Measurements from ENCODE around the gene RRP36. TPM values are rescaled to one million over a fixed set of nuclear protein-coding genes. Genes with fewer than 3 reads are reported as not detected.
"Not testable (repeated sequence)": the region's sequence is repeated elsewhere in the genome, so short reads cannot be mapped to it uniquely, and the experiment has no call there.

RRP36 gene
- total RNA-seq, 2 experiments from 2014 or later, result 59.2 to 60.4 TPM

- CTCF ChIA-PET, result interaction anchor here (1.3 kb wide), 1 partner anchor 115 kb away, joined by 3 read pairs; no protein-coding TSS in a partner anchor
- peaks cover 15% of the 10 kb centered on the region for H3K4me1 Mint-ChIP-seq
- no peaks in the 10 kb centered on the region for H3K9me3 Mint-ChIP-seq
These were observed 7.7 kb downstream of the RRP36 start for GRCh38 chr6:43029120-43029519.

GRCh38 chr6:43032326-43032725, 10.9 kb downstream of the RRP36 start:
- Mint-ChIP-seq H3K9me3 (no peaks in the 10 kb centered on the region), H3K27ac (no peak overlapping the region), H3K4me3 (no peak overlapping the region), H3K36me3 (ENCODE audit: low read depth) (peaks cover 49% of the 10 kb centered on the region), H3K27me3 (no peaks in the 10 kb centered on the region), H3K4me1 (peaks cover 5% of the 10 kb centered on the region)
- CTCF ChIA-PET, result interaction anchor here (0.5 to 1.7 kb wide), 2 partner anchors 111 to 432 kb away, joined by 3 to 5 read pairs; no protein-coding TSS in a partner anchor
- DNase-seq, result no peak
- POLR2A ChIA-PET, result interaction anchor here (1.6 kb wide), 1 partner anchor 18 kb away, joined by 3 read pairs; no protein-coding TSS in a partner anchor

More at GRCh38 chr6:43029120-43029519, 7.7 kb downstream of the RRP36 start:
- no peaks in the 10 kb centered on the region for H3K27me3 Mint-ChIP-seq
- peaks cover 67% of the 10 kb centered on the region for H3K36me3 Mint-ChIP-seq (ENCODE audit: low read depth)
- no peak overlapping the region for H3K27ac Mint-ChIP-seq
- no peak for DNase-seq
- POLR2A ChIA-PET, result no interaction called here
- no peak overlapping the region for H3K4me3 Mint-ChIP-seq

GRCh38 chr6:43033496-43034189, 12.2 kb downstream of the RRP36 start:
- CTCF ChIA-PET, result interaction anchor here (1.7 kb wide), 1 partner anchor 110 kb away, joined by 5 read pairs; no protein-coding TSS in a partner anchor
- peak overlapping the region; percentile 12 for H3K27ac Mint-ChIP-seq
- H3K27me3 Mint-ChIP-seq, result no peaks in the 10 kb centered on the region
- H3K4me3 Mint-ChIP-seq, result no peak overlapping the region
- POLR2A ChIA-PET, result interaction anchor here (1.7 kb wide), 1 partner anchor 13 kb away, joined by 5 read pairs; the partner anchor contains the start of gene RRP36
- no peak for DNase-seq
- peaks cover 52% of the 10 kb centered on the region for H3K36me3 Mint-ChIP-seq (ENCODE audit: low read depth)
- peaks cover 5% of the 10 kb centered on the region for H3K4me1 Mint-ChIP-seq
- H3K9me3 Mint-ChIP-seq, result no peaks in the 10 kb centered on the region

GRCh38 chr6:43034190-43034525, 12.7 kb downstream of the RRP36 start:
- no peak for DNase-seq
- no peak overlapping the region for H3K4me3 Mint-ChIP-seq
- CTCF ChIA-PET, result interaction anchor here (0.8 kb wide), 1 partner anchor 18 kb away, joined by 4 read pairs; no protein-coding TSS in a partner anchor
- H3K27me3 Mint-ChIP-seq, result no peaks in the 10 kb centered on the region
- POLR2A ChIA-PET, result interaction anchor here (1.7 kb wide), 1 partner anchor 13 kb away, joined by 5 read pairs; the partner anchor contains the start of gene RRP36
- peaks cover 5% of the 10 kb centered on the region for H3K4me1 Mint-ChIP-seq
- H3K27ac Mint-ChIP-seq, result no peak overlapping the region
- H3K36me3 Mint-ChIP-seq (ENCODE audit: low read depth), result peaks cover 50% of the 10 kb centered on the region
- no peaks in the 10 kb centered on the region for H3K9me3 Mint-ChIP-seq

- no peaks in the 10 kb centered on the region for H3K27me3 Mint-ChIP-seq
- H3K9me3 Mint-ChIP-seq, result no peaks in the 10 kb centered on the region
- CTCF ChIA-PET, result no interaction called here
- no peak overlapping the region for H3K27ac Mint-ChIP-seq
- peaks cover 5% of the 10 kb centered on the region for H3K4me1 Mint-ChIP-seq
- POLR2A ChIA-PET, result interaction anchor here (0.8 to 1.2 kb wide), 3 partner anchors 10 to 392 kb away, joined by 3 to 4 read pairs (median 3); partner anchors contain the start of gene ABCC10
- peaks cover 47% of the 10 kb centered on the region for H3K36me3 Mint-ChIP-seq (ENCODE audit: low read depth)
- DNase-seq, result no peak
- H3K4me3 Mint-ChIP-seq, result no peak overlapping the region
These were observed 14.2 kb downstream of the RRP36 start for GRCh38 chr6:43035495-43036194.

GRCh38 chr6:43036712-43037111, 15.3 kb downstream of the RRP36 start:
- ChIA-PET CTCF (no interaction called here), POLR2A (no interaction called here)
- no peaks in the 10 kb centered on the region for H3K27me3 Mint-ChIP-seq
- no peak overlapping the region for H3K27ac Mint-ChIP-seq
- peaks cover 42% of the 10 kb centered on the region for H3K36me3 Mint-ChIP-seq (ENCODE audit: low read depth)
- H3K4me1 Mint-ChIP-seq, result peaks cover 5% of the 10 kb centered on the region
- DNase-seq, result no peak
- H3K4me3 Mint-ChIP-seq, result no peak overlapping the region
- no peaks in the 10 kb centered on the region for H3K9me3 Mint-ChIP-seq

- no peak overlapping the region for H3K27ac Mint-ChIP-seq
- no peak for DNase-seq
- ChIA-PET CTCF (no interaction called here), POLR2A (no interaction called here)
- H3K36me3 Mint-ChIP-seq (ENCODE audit: low read depth), result peaks cover 41% of the 10 kb centered on the region
- H3K4me1 Mint-ChIP-seq, result peaks cover 3% of the 10 kb centered on the region
- H3K4me3 Mint-ChIP-seq, result no peak overlapping the region
- H3K27me3 Mint-ChIP-seq, result no peaks in the 10 kb centered on the region
- H3K9me3 Mint-ChIP-seq, result no peaks in the 10 kb centered on the region
These were observed 15.8 kb downstream of the RRP36 start for GRCh38 chr6:43037197-43037596.

GRCh38 chr6:43037706-43038105, 16.3 kb downstream of the RRP36 start:
- H3K27me3 Mint-ChIP-seq, result no peaks in the 10 kb centered on the region
- H3K27ac Mint-ChIP-seq, result no peak overlapping the region
- H3K9me3 Mint-ChIP-seq, result no peaks in the 10 kb centered on the region
- ChIA-PET POLR2A (no interaction called here), CTCF (no interaction called here)
- H3K36me3 Mint-ChIP-seq (ENCODE audit: low read depth), result peaks cover 44% of the 10 kb centered on the region
- peaks cover 3% of the 10 kb centered on the region for H3K4me1 Mint-ChIP-seq
- DNase-seq, result no peak
- H3K4me3 Mint-ChIP-seq, result no peak overlapping the region

GRCh38 chr6:43038727-43039126, 17.3 kb downstream of the RRP36 start:
- Mint-ChIP-seq H3K36me3 (ENCODE audit: low read depth) (peaks cover 40% of the 10 kb centered on the region), H3K4me3 (no peak overlapping the region), H3K27me3 (no peaks in the 10 kb centered on the region), H3K4me1 (no peaks in the 10 kb centered on the region), H3K9me3 (no peaks in the 10 kb centered on the region), H3K27ac (peak overlapping the region; percentile 35)
- POLR2A ChIA-PET, result no interaction called here
- CTCF ChIA-PET, result interaction anchor here (0.6 kb wide), 1 partner anchor 23 kb away, joined by 5 read pairs; no protein-coding TSS in a partner anchor
- DNase-seq, result no peak

GRCh38 chr6:43040542-43041257, 19.3 kb downstream of the RRP36 start:
- CTCF ChIA-PET, result no interaction called here

GRCh38 chr6:43041475-43041874, 20.1 kb downstream of the RRP36 start:
- H3K27me3 Mint-ChIP-seq, H3K4me1 Mint-ChIP-seq, CTCF ChIA-PET, H3K27ac Mint-ChIP-seq, DNase-seq, H3K4me3 Mint-ChIP-seq, POLR2A ChIA-PET, H3K9me3 Mint-ChIP-seq: not testable (repeated sequence)
- peaks cover 37% of the 10 kb centered on the region for H3K36me3 Mint-ChIP-seq (ENCODE audit: low read depth)

More at GRCh38 chr6:43040542-43041257, 19.3 kb downstream of the RRP36 start:
- no peak for DNase-seq
- POLR2A ChIA-PET, result interaction anchor here (0.9 to 1.0 kb wide), 2 partner anchors 9 to 13 kb away, joined by 3 read pairs; partner anchors contain the start of gene CUL7
- Mint-ChIP-seq H3K4me3 (no peak overlapping the region), H3K27me3 (no peaks in the 10 kb centered on the region), H3K36me3 (ENCODE audit: low read depth) (peaks cover 32% of the 10 kb centered on the region), H3K27ac (no peak overlapping the region), H3K9me3 (no peaks in the 10 kb centered on the region), H3K4me1 (no peaks in the 10 kb centered on the region)

- no peak overlapping the region for H3K27ac Mint-ChIP-seq
- no peaks in the 10 kb centered on the region for H3K27me3 Mint-ChIP-seq
- DNase-seq, result no peak
- H3K4me3 Mint-ChIP-seq, result no peak overlapping the region
- ChIA-PET CTCF (no interaction called here), POLR2A (interaction anchor here (0.8 kb wide), 1 partner anchor 10 kb away, joined by 4 read pairs; the partner anchor contains the start of gene CUL7)
- no peaks in the 10 kb centered on the region for H3K9me3 Mint-ChIP-seq
- H3K4me1 Mint-ChIP-seq, result no peaks in the 10 kb centered on the region
- peaks cover 30% of the 10 kb centered on the region for H3K36me3 Mint-ChIP-seq (ENCODE audit: low read depth)
These were observed 21.9 kb downstream of the RRP36 start for GRCh38 chr6:43043310-43043709.
